Measurements from ENCODE around the gene DLX4. TPM values are rescaled to one million over a fixed set of nuclear protein-coding genes. Genes with fewer than 3 reads are reported as not detected.

The DLX4 gene
- total RNA-seq, 1 donor from 2014 or later, result 2.4 TPM

GRCh38 chr17:49968405-49969133, 421 bp upstream of the DLX4 start:
- TF ChIP-seq CTCF (IDR thresholded peaks at IDR 0.05; ENCODE audit: unreplicated experiment), result no peak
- Mint-ChIP-seq H3K4me3 (ENCODE audit: low read depth) (peak overlapping the region; percentile 81), H3K27ac (peak overlapping the region; percentile 93), H3K9me3 (ENCODE audit: low read depth) (no peaks in the 10 kb centered on the region), H3K36me3 (ENCODE audit: insufficient read depth) (no peaks in the 10 kb centered on the region), H3K4me1 (ENCODE audit: low read depth) (peaks cover 15% of the 10 kb centered on the region), H3K27me3 (peaks cover 94% of the 10 kb centered on the region)
- peak; percentile 56 for DNase-seq (ENCODE audit: low spot score, unreplicated experiment)

GRCh38 chr17:49969795-49970389, 902 bp downstream of the DLX4 start:
- H3K4me3 Mint-ChIP-seq (ENCODE audit: low read depth), result no peak overlapping the region
- no peak for DNase-seq (ENCODE audit: low spot score, unreplicated experiment)
- H3K9me3 Mint-ChIP-seq (ENCODE audit: low read depth), result no peaks in the 10 kb centered on the region
- peaks cover 93% of the 10 kb centered on the region for H3K27me3 Mint-ChIP-seq
- no peak overlapping the region for H3K27ac Mint-ChIP-seq
- peaks cover 6% of the 10 kb centered on the region for H3K4me1 Mint-ChIP-seq (ENCODE audit: low read depth)
- no peak for TF ChIP-seq CTCF (IDR thresholded peaks at IDR 0.05; ENCODE audit: unreplicated experiment)
- no peaks in the 10 kb centered on the region for H3K36me3 Mint-ChIP-seq (ENCODE audit: insufficient read depth)

DNA sequence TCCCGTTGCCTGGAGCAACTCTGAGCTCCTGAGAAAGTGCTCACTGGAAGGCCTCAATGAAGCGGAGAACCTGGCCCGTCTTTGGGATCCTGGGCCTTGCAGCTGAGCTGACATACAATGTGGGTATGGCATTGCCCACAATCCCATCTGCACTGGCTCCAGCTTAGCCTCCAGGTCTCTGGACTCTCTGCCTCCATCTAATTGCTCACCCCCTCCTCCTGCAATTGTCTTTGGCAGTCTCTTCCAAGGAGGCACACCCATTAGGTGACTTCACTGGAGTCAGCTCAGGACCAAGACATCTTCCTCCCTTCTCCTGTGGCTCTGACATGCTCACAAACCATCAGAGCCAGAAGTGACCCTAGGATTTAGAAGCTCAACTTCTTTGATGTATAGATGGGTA, 1.5 kb downstream of the DLX4 start:
- H3K27me3 Mint-ChIP-seq, result peaks cover 93% of the 10 kb centered on the region
- DNase-seq (ENCODE audit: low spot score, unreplicated experiment), result no peak
- no peaks in the 10 kb centered on the region for H3K9me3 Mint-ChIP-seq (ENCODE audit: low read depth)
- no peak for TF ChIP-seq CTCF (IDR thresholded peaks at IDR 0.05; ENCODE audit: unreplicated experiment)
- peaks cover 8% of the 10 kb centered on the region for H3K4me1 Mint-ChIP-seq (ENCODE audit: low read depth)
- no peak overlapping the region for H3K27ac Mint-ChIP-seq
- H3K36me3 Mint-ChIP-seq (ENCODE audit: insufficient read depth), result no peaks in the 10 kb centered on the region
- no peak overlapping the region for H3K4me3 Mint-ChIP-seq (ENCODE audit: low read depth)

GRCh38 chr17:49971199-49971847, 2.3 kb downstream of the DLX4 start:
- no peak for TF ChIP-seq CTCF (IDR thresholded peaks at IDR 0.05; ENCODE audit: unreplicated experiment)
- Mint-ChIP-seq H3K4me1 (ENCODE audit: low read depth) (peaks cover 15% of the 10 kb centered on the region), H3K9me3 (ENCODE audit: low read depth) (no peaks in the 10 kb centered on the region), H3K36me3 (ENCODE audit: insufficient read depth) (no peaks in the 10 kb centered on the region), H3K27ac (no peak overlapping the region), H3K4me3 (ENCODE audit: low read depth) (no peak overlapping the region), H3K27me3 (peaks cover 87% of the 10 kb centered on the region)
- DNase-seq (ENCODE audit: low spot score, unreplicated experiment), result no peak

GRCh38 chr17:49971848-49972485, 3.0 kb downstream of the DLX4 start:
- Mint-ChIP-seq H3K27ac (no peak overlapping the region), H3K27me3 (peaks cover 83% of the 10 kb centered on the region), H3K4me3 (ENCODE audit: low read depth) (no peak overlapping the region), H3K36me3 (ENCODE audit: insufficient read depth) (no peaks in the 10 kb centered on the region), H3K4me1 (ENCODE audit: low read depth) (peaks cover 20% of the 10 kb centered on the region), H3K9me3 (ENCODE audit: low read depth) (no peaks in the 10 kb centered on the region)
- TF ChIP-seq CTCF (IDR thresholded peaks at IDR 0.05; ENCODE audit: unreplicated experiment), result no peak
- DNase-seq (ENCODE audit: low spot score, unreplicated experiment), result no peak

Measured in progenitor cell of endocrine pancreas (in vitro differentiated cells).